ENCODE measurements around the gene OR1K1. TPM values are rescaled to one million over a fixed set of nuclear protein-coding genes. Genes with fewer than 3 reads are reported as not detected.

The OR1K1 gene
- total RNA-seq, 1 experiment from 2014 or later: not detected

GRCh38 chr9:122797316-122798063 lies 2.4 kb upstream of the OR1K1 start:
- no peaks in the 10 kb centered on the region for H3K36me3 ChIP-seq (ENCODE audit: control insufficient read depth in 1 of 2, insufficient read depth in 2 of 2, low read length in 2 of 2)
- H3K4me2 ChIP-seq (ENCODE audit: low read length): no peak overlapping the region
- CTCF ChIA-PET: interaction anchor here (0.7 kb wide), 1 partner anchor 345 kb away, joined by 3 read pairs; no protein-coding TSS in a partner anchor
- RAD21 ChIA-PET (ENCODE audit: low non-redundant PET in 1 of 2, low total read pairs in 2 of 2, uncharacterized antibody in 2 of 2, unreplicated experiment in 2 of 2): no interaction called here
- H3K9me3 ChIP-seq (ENCODE audit: control insufficient read depth in 1 of 2, insufficient read depth in 1 of 2, low read depth in 1 of 2, low read length in 2 of 2): no peaks in the 10 kb centered on the region
- no peak overlapping the region for H3K9ac ChIP-seq (ENCODE audit: low read length)
- H4K20me1 ChIP-seq (ENCODE audit: insufficient read depth): no peaks in the 10 kb centered on the region
- no peaks in the 10 kb centered on the region for H3K27me3 ChIP-seq (ENCODE audit: insufficient read depth, low read length)
- DNase-seq (ENCODE audit: low read depth, low spot score) (no peak), ATAC-seq (peak; percentile 40; the same call in 1 of the 2 replicates)
- H3K27ac ChIP-seq (ENCODE audit: low read depth, low read length): no peak overlapping the region
- intact Hi-C loops (cut with micrococcal nuclease): no loop called here
- BruUV-seq (replicated peaks): no TSS peak
- H3K4me3 ChIP-seq (replicated peaks in 1 of 2; ENCODE audit: low read depth in 1 of 2, low read length in 2 of 2): no peak overlapping the region
- H3K79me2 ChIP-seq (ENCODE audit: insufficient read depth, low read length): no peaks in the 10 kb centered on the region
- TF ChIP-seq CTCF (IDR thresholded peaks at IDR 0.05 in 2 of 3, conservative IDR thresholded peaks at IDR 0.05 in 1 of 3; ENCODE audit: borderline replicate concordance in 1 of 3, insufficient read depth in 1 of 3, low read depth in 2 of 3, low read length in 2 of 3): no peak
- TF ChIP-seq EZH2phosphoT487 (IDR thresholded peaks at IDR 0.05; ENCODE audit: borderline replicate concordance): no peak
- TF ChIP-seq POLR2A (IDR thresholded peaks at IDR 0.05; ENCODE audit: borderline replicate concordance, extremely low read depth, insufficient read depth, insufficient read length): no peak
- peak; percentile 18; the same call in 1 of the 2 replicates for TF ChIP-seq RAD21 (IDR thresholded peaks at IDR 0.05; ENCODE audit: low read depth)
- no peaks in the 10 kb centered on the region for H3K9me2 ChIP-seq (ENCODE audit: insufficient read depth)
- peaks cover 0 to 3% of the 10 kb centered on the region in 2 experiments; a peak in 1 of 4 replicates for H3K4me1 ChIP-seq (ENCODE audit: control insufficient read depth in 1 of 2, insufficient read depth in 2 of 2, low read length in 2 of 2)
- no peak overlapping the region for H2AFZ ChIP-seq (ENCODE audit: low read depth, low read length, poor library complexity, severe bottlenecking)
- POLR2A ChIA-PET: no interaction called here

- Histone ChIP-seq H3K27ac (ENCODE audit: low read depth, low read length) (no peak overlapping the region), H4K20me1 (ENCODE audit: insufficient read depth) (no peaks in the 10 kb centered on the region), H3K4me1 (ENCODE audit: control insufficient read depth in 1 of 2, insufficient read depth in 2 of 2, low read length in 2 of 2) (no peaks in the 10 kb centered on the region), H3K9me3 (ENCODE audit: control insufficient read depth in 1 of 2, insufficient read depth in 1 of 2, low read depth in 1 of 2, low read length in 2 of 2) (peaks cover 0 to 3% of the 10 kb centered on the region in 2 experiments; a peak in 1 of 4 replicates), H3K4me2 (ENCODE audit: low read length) (no peak overlapping the region), H3K79me2 (ENCODE audit: insufficient read depth, low read length) (no peaks in the 10 kb centered on the region), H2AFZ (ENCODE audit: low read depth, low read length, poor library complexity, severe bottlenecking) (no peak overlapping the region), H3K9me2 (ENCODE audit: insufficient read depth) (no peaks in the 10 kb centered on the region), H3K4me3 (replicated peaks in 1 of 2; ENCODE audit: low read depth in 1 of 2, low read length in 2 of 2) (no peak overlapping the region), H3K36me3 (ENCODE audit: control insufficient read depth in 1 of 2, insufficient read depth in 2 of 2, low read length in 2 of 2) (no peaks in the 10 kb centered on the region), H3K27me3 (ENCODE audit: insufficient read depth, low read length) (no peaks in the 10 kb centered on the region), H3K9ac (ENCODE audit: low read length) (no peak overlapping the region)
- ChIA-PET RAD21 (ENCODE audit: low non-redundant PET in 1 of 2, low total read pairs in 2 of 2, uncharacterized antibody in 2 of 2, unreplicated experiment in 2 of 2) (no interaction called here), CTCF (interaction anchor here (0.9 kb wide), 1 partner anchor 342 kb away, joined by 3 read pairs; no protein-coding TSS in a partner anchor), POLR2A (no interaction called here)
- ATAC-seq (no peak), DNase-seq (ENCODE audit: low read depth, low spot score) (no peak)
- intact Hi-C loops (cut with micrococcal nuclease): no loop called here
- BruUV-seq (replicated peaks): no TSS peak
- no peak for TF ChIP-seq ZFX (IDR thresholded peaks at IDR 0.05)
- no peak for TF ChIP-seq ELF1 (IDR thresholded peaks at IDR 0.05; ENCODE audit: borderline replicate concordance, low read depth)
- no peak for TF ChIP-seq SIN3A (IDR thresholded peaks at IDR 0.05; ENCODE audit: low read depth)
- no peak for TF ChIP-seq CTCF (IDR thresholded peaks at IDR 0.05 in 2 of 3, conservative IDR thresholded peaks at IDR 0.05 in 1 of 3; ENCODE audit: borderline replicate concordance in 1 of 3, insufficient read depth in 1 of 3, low read depth in 2 of 3, low read length in 2 of 3)
- TF ChIP-seq ZNF274 (IDR thresholded peaks at IDR 0.05; ENCODE audit: low read depth, low read length): no peak
- TF ChIP-seq ATF3 (IDR thresholded peaks at IDR 0.05): no peak
Observed at GRCh38 chr9:122806661-122807060, 6.7 kb downstream of the OR1K1 start.

Data from HCT116 (cell line).